ENCODE data around the gene IFT57. TPM values are rescaled to one million over a fixed set of nuclear protein-coding genes. Genes with fewer than 3 reads are reported as not detected.

Gene IFT57
- total RNA-seq, 1 experiment from 2014 or later = 106 TPM

- H3K36me3 ChIP-seq = no peaks in the 10 kb centered on the region
- H3K4me3 ChIP-seq = no peak overlapping the region
- no peaks in the 10 kb centered on the region for H3K9me3 ChIP-seq
- no peak for DNase-seq
- H3K27me3 ChIP-seq = no peaks in the 10 kb centered on the region
Observed at GRCh38 chr3:108225221-108225620, 3.0 kb upstream of the IFT57 start.

GRCh38 chr3:108223928-108224327, 1.7 kb upstream of the IFT57 start:
- no peaks in the 10 kb centered on the region for H3K36me3 ChIP-seq
- H3K9me3 ChIP-seq = no peaks in the 10 kb centered on the region
- no peak for DNase-seq
- no peak overlapping the region for H3K4me3 ChIP-seq
- no peaks in the 10 kb centered on the region for H3K27me3 ChIP-seq

GRCh38 chr3:108222853-108223565, 785 bp upstream of the IFT57 start:
- Histone ChIP-seq H3K36me3 (no peaks in the 10 kb centered on the region), H3K4me3 (peak overlapping the region; percentile 73), H3K9me3 (no peaks in the 10 kb centered on the region), H3K27me3 (no peaks in the 10 kb centered on the region)
- no peak for DNase-seq

- Histone ChIP-seq H3K9me3 (no peaks in the 10 kb centered on the region), H3K27me3 (no peaks in the 10 kb centered on the region), H3K36me3 (no peaks in the 10 kb centered on the region), H3K4me3 (peak overlapping the region; percentile 73)
- DNase-seq = no peak
Observed at GRCh38 chr3:108221393-108221792, 831 bp downstream of the IFT57 start.

GRCh38 chr3:108219336-108219735, 2.9 kb downstream of the IFT57 start:
- H3K4me3 ChIP-seq = no peak overlapping the region
- no peaks in the 10 kb centered on the region for H3K27me3 ChIP-seq
- H3K36me3 ChIP-seq = no peaks in the 10 kb centered on the region; the same call in 1 of the 2 replicates
- H3K9me3 ChIP-seq = no peaks in the 10 kb centered on the region
- no peak for DNase-seq

GRCh38 chr3:108218811-108219210, 3.4 kb downstream of the IFT57 start:
- Histone ChIP-seq H3K9me3 (no peaks in the 10 kb centered on the region), H3K4me3 (no peak overlapping the region), H3K27me3 (no peaks in the 10 kb centered on the region), H3K36me3 (no peaks in the 10 kb centered on the region; the same call in 1 of the 2 replicates)
- DNase-seq = no peak

GRCh38 chr3:108215871-108216270, 6.4 kb downstream of the IFT57 start:
- no peaks in the 10 kb centered on the region for H3K9me3 ChIP-seq
- H3K36me3 ChIP-seq = peaks cover 7% of the 10 kb centered on the region
- no peak for DNase-seq
- H3K4me3 ChIP-seq = peak overlapping the region; percentile 16
- no peaks in the 10 kb centered on the region for H3K27me3 ChIP-seq

- DNase-seq = no peak
- no peaks in the 10 kb centered on the region for H3K27me3 ChIP-seq
- no peak overlapping the region for H3K4me3 ChIP-seq
- H3K9me3 ChIP-seq = no peaks in the 10 kb centered on the region
- peaks cover 7% of the 10 kb centered on the region for H3K36me3 ChIP-seq
Observed at GRCh38 chr3:108209579-108209978, 12.6 kb downstream of the IFT57 start.

- Histone ChIP-seq H3K4me3 (no peak overlapping the region), H3K9me3 (no peaks in the 10 kb centered on the region), H3K27me3 (no peaks in the 10 kb centered on the region), H3K36me3 (peaks cover 7% of the 10 kb centered on the region)
- no peak for DNase-seq
Observed at GRCh38 chr3:108208831-108209230, 13.4 kb downstream of the IFT57 start.

- Histone ChIP-seq H3K36me3 (no peaks in the 10 kb centered on the region), H3K4me3 (no peak overlapping the region)
Observed at GRCh38 chr3:108202834-108203233, 19.4 kb downstream of the IFT57 start.

GRCh38 chr3:108202080-108202479, 20.1 kb downstream of the IFT57 start:
- Histone ChIP-seq H3K9me3 (no peaks in the 10 kb centered on the region), H3K4me3 (no peak overlapping the region), H3K36me3 (no peaks in the 10 kb centered on the region), H3K27me3 (no peaks in the 10 kb centered on the region)
- no peak for DNase-seq

More at GRCh38 chr3:108202834-108203233, 19.4 kb downstream of the IFT57 start:
- H3K9me3 ChIP-seq = no peaks in the 10 kb centered on the region
- H3K27me3 ChIP-seq = no peaks in the 10 kb centered on the region
- no peak for DNase-seq

- Histone ChIP-seq H3K4me3 (no peak overlapping the region), H3K36me3 (no peaks in the 10 kb centered on the region), H3K9me3 (no peaks in the 10 kb centered on the region), H3K27me3 (no peaks in the 10 kb centered on the region)
- DNase-seq = no peak
Observed at GRCh38 chr3:108201258-108201657, 21.0 kb downstream of the IFT57 start.

GRCh38 chr3:108200578-108200977, 21.6 kb downstream of the IFT57 start:
- no peak for DNase-seq
- H3K36me3 ChIP-seq = no peaks in the 10 kb centered on the region
- H3K9me3 ChIP-seq = no peaks in the 10 kb centered on the region
- H3K4me3 ChIP-seq = no peak overlapping the region
- no peaks in the 10 kb centered on the region for H3K27me3 ChIP-seq

GRCh38 chr3:108200024-108200423, 22.2 kb downstream of the IFT57 start:
- no peaks in the 10 kb centered on the region for H3K9me3 ChIP-seq
- no peaks in the 10 kb centered on the region for H3K36me3 ChIP-seq
- no peak overlapping the region for H3K4me3 ChIP-seq
- H3K27me3 ChIP-seq = no peaks in the 10 kb centered on the region
- DNase-seq = no peak

GRCh38 chr3:108191394-108191793, 30.8 kb downstream of the IFT57 start:
- Histone ChIP-seq H3K9me3 (peaks cover 8% of the 10 kb centered on the region; the same call in 1 of the 2 replicates), H3K27me3 (no peaks in the 10 kb centered on the region), H3K36me3 (peaks cover 15% of the 10 kb centered on the region), H3K4me3 (no peak overlapping the region)
- DNase-seq = no peak

- DNase-seq = no peak
Observed at GRCh38 chr3:108190346-108190745, 31.9 kb downstream of the IFT57 start.

GRCh38 chr3:108189440-108189839, 32.8 kb downstream of the IFT57 start:
- Histone ChIP-seq H3K4me3 (no peak overlapping the region), H3K9me3 (peaks cover 3% of the 10 kb centered on the region; the same call in 1 of the 2 replicates), H3K36me3 (peaks cover 15% of the 10 kb centered on the region), H3K27me3 (no peaks in the 10 kb centered on the region)
- no peak for DNase-seq

More at GRCh38 chr3:108190346-108190745, 31.9 kb downstream of the IFT57 start:
- no peak overlapping the region for H3K4me3 ChIP-seq
- peaks cover 15% of the 10 kb centered on the region for H3K36me3 ChIP-seq
- H3K27me3 ChIP-seq = no peaks in the 10 kb centered on the region
- peaks cover 8% of the 10 kb centered on the region; the same call in 1 of the 2 replicates for H3K9me3 ChIP-seq

- Histone ChIP-seq H3K36me3 (peaks cover 10% of the 10 kb centered on the region), H3K27me3 (no peaks in the 10 kb centered on the region), H3K9me3 (no peaks in the 10 kb centered on the region; the same call in 1 of the 2 replicates), H3K4me3 (no peak overlapping the region)
- no peak for DNase-seq
Observed at GRCh38 chr3:108185536-108185935, 36.7 kb downstream of the IFT57 start.

All from MG63 (cell line).